ENCODE results near the gene PCDH9. TPM values are rescaled to one million over a fixed set of nuclear protein-coding genes. Genes with fewer than 3 reads are reported as not detected.
A peak's percentile ranks its signal among the peaks of the same experiment; 100 is the strongest.

The PCDH9 gene
- total RNA-seq, 2 donors from 2014 or later = 0.12 to 0.34 TPM

DNA sequence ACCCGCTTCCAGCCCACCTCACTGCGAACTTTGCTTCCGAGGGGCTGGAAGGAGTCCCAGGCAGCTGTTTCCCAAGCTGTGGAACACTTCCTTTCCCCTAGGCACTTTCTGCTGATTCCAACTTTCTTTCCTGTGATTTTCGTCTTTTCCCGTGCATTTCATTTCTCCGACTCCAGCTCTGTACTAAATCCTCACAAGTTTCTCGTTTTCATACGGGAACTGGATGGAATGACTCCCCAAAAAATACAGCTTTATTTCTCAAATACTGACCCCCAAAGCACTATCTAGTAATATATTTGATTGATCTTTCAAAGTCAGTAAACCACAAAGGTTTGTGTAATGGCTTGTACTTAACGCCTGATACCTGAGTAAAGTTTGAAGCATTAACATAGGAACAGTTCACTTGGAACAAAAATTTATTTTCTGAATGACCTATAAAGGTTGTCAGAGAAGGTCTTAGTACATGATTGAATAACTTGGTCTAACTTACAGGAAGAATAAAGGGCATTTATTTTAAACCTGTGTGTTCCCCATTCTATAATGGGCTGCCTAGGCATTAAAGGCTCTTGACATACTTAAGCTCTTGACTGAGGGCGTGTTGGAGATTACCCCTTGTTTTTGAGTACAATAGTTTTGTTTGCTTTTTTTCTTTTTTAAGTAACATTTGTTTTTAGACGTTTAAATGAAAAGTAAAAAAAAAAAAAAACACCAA, 1.3 kb upstream of the PCDH9 start:
- Mint-ChIP-seq H3K27me3 (ENCODE audit: low read depth) (peaks cover 16% of the 10 kb centered on the region), H3K4me3 (no peak overlapping the region), H3K9me3 (no peaks in the 10 kb centered on the region), H3K4me1 (ENCODE audit: low read depth) (no peaks in the 10 kb centered on the region), H3K36me3 (ENCODE audit: insufficient read depth in 2 of 2) (no peaks in the 10 kb centered on the region), H3K27ac (peak overlapping the region; percentile 13)
- DNase-seq = no peak
- ATAC-seq (replicated peaks in 1 of 2) = no peak

DNA sequence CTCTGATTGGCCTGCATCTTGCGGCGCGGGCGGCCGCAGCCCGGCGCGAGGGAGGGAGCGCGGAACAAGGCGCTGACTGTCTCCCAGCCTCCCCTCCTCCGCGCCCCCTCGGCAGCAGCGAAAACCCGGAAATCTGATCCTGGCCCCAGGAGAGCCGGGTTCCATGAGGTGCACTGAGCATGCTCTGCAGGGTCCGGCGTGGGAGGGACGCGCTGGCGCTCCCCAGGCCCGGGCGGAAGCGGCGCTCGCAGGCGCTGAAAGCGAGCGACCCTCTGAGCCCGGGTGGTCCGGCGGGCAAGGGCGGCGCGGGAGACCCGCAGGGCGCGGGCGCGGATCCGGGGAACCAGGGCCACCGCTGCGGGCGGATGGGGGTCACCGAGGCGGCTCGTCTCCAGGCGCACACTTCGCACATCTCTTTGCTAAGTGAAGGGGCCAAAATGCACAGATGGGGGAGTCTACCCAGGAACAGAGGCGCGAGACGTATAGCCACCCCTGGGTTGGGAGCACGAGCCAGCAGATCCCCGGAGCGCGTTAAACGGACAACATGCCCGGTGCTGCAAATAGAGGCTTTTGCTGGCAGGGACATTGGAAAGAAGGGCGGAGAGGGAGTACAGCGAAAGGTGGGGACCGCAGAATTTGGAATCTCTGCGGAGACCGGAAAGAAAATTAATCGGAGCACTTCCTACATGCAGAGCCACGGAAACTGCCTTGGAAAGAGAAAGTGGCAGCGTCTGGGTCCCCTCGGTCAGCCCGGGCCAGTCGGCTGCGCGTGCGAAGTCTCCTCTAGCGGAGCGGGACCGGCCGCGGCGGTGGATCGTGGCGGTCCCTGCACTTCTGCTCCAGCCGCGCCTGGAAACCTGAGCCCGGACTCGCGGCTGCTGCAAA, 510 bp upstream of the PCDH9 start:
- Mint-ChIP-seq H3K36me3 (ENCODE audit: insufficient read depth in 2 of 2) (no peaks in the 10 kb centered on the region), H3K9me3 (no peaks in the 10 kb centered on the region), H3K4me1 (ENCODE audit: low read depth) (no peaks in the 10 kb centered on the region), H3K27me3 (ENCODE audit: low read depth) (peaks cover 16% of the 10 kb centered on the region), H3K27ac (no peak overlapping the region), H3K4me3 (no peak overlapping the region)
- peak; percentile 97 for ATAC-seq (replicated peaks in 1 of 2)
- peak; percentile 87 to 90 for DNase-seq

DNA sequence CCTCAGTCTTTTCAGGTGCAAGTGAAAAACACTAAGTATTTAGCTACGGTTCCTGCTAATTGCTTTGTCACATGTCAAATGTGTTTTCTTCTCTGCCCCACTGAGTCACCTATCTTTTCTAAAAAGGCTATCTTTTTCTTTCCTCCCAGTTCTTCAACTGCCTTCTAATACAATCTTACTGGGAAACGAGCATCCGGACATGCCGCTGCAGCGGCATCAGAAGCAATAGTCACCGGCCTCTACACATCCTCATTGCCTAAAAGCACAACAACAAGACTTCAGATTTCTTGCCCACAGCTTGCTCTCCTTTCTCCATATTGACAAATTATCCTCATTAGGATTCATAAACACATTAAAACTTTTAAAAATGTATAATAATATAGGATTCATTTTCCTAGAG, 1.2 kb downstream of the PCDH9 start:
- Mint-ChIP-seq H3K27ac (no peak overlapping the region), H3K36me3 (ENCODE audit: insufficient read depth in 2 of 2) (no peaks in the 10 kb centered on the region), H3K9me3 (no peaks in the 10 kb centered on the region), H3K4me1 (ENCODE audit: low read depth) (no peaks in the 10 kb centered on the region), H3K27me3 (ENCODE audit: low read depth) (peaks cover 16% of the 10 kb centered on the region), H3K4me3 (no peak overlapping the region)
- no peak for DNase-seq
- ATAC-seq (replicated peaks in 1 of 2) = no peak

GRCh38 chr13:67228031-67228430, 2.1 kb downstream of the PCDH9 start:
- H3K27me3 Mint-ChIP-seq (ENCODE audit: low read depth) = peaks cover 16% of the 10 kb centered on the region

DNA sequence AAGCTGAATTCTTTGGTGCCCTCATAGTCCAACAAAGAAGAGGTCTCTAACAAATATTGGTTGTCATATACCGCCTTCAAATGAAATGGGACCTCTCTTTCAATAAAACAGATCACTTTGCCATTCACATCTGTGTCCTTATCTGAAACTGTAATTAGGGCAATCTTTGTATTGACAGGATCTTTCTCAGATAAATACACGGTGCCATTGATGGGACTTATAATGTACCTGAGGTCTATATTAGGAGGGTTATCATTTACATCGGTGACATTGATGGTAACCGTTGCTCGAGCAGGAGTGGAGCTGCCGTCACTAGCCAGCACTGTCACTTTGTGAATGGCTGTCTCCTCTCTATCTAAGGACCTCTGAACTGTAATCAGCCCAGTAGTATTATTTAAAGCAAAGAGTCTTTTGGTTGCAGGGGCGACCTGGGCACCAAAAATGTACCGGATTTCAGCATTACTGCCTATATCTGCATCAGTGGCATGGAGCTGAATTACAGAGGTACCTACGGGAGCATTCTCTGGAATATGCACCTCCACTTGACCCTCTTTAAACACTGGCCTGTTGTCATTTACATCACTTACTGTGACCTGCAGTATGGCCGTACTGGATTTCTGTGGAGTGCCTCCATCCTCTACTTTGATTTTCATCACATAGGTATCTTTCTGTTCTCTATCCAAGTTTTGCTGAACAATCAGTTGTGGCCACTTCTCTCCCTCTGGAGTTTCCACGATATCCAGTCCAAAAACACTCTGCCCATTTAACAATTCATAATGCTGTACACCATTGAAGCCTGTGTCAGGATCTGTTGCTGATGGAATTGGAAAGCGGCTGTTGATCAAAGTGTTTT, 2.8 kb downstream of the PCDH9 start:
- H3K27ac Mint-ChIP-seq = no peak overlapping the region
- peaks cover 7% of the 10 kb centered on the region for H3K4me1 Mint-ChIP-seq (ENCODE audit: low read depth)
- no peaks in the 10 kb centered on the region for H3K36me3 Mint-ChIP-seq (ENCODE audit: insufficient read depth in 2 of 2)
- no peak for ATAC-seq (replicated peaks in 1 of 2)
- peaks cover 11% of the 10 kb centered on the region for H3K27me3 Mint-ChIP-seq (ENCODE audit: low read depth)
- H3K9me3 Mint-ChIP-seq = no peaks in the 10 kb centered on the region
- DNase-seq = no peak
- H3K4me3 Mint-ChIP-seq = no peak overlapping the region

More at GRCh38 chr13:67228031-67228430, 2.1 kb downstream of the PCDH9 start:
- no peak for ATAC-seq (replicated peaks in 1 of 2)
- Mint-ChIP-seq H3K27ac (no peak overlapping the region), H3K4me3 (no peak overlapping the region), H3K4me1 (ENCODE audit: low read depth) (peaks cover 3% of the 10 kb centered on the region), H3K36me3 (ENCODE audit: insufficient read depth in 2 of 2) (no peaks in the 10 kb centered on the region), H3K9me3 (no peaks in the 10 kb centered on the region)
- DNase-seq = no peak

DNA sequence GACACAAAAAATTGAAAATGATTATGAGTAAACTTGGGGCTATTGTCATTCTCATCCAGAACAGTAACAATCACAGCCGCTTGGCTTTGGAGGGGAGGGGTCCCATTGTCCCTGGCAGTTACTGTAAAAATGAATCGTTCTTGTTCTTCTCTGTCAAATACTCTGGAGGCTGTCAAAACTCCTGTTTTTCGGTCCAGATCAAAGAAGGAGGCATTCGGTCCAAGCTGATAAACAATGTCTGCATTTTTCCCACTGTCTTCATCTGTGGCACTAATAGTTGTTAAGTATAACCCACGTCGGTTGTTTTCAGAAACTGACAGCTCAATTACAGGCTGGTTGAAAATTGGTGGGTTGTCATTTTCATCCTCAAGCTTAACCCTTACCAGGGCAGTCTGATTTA, 3.4 kb downstream of the PCDH9 start:
- Mint-ChIP-seq H3K9me3 (no peaks in the 10 kb centered on the region), H3K27me3 (ENCODE audit: low read depth) (peaks cover 9% of the 10 kb centered on the region), H3K4me1 (ENCODE audit: low read depth) (peaks cover 7% of the 10 kb centered on the region), H3K4me3 (no peak overlapping the region), H3K27ac (no peak overlapping the region), H3K36me3 (ENCODE audit: insufficient read depth in 2 of 2) (no peaks in the 10 kb centered on the region)
- ATAC-seq (replicated peaks in 1 of 2) (no peak), DNase-seq (no peak)

- Mint-ChIP-seq H3K27me3 (ENCODE audit: low read depth) (no peaks in the 10 kb centered on the region), H3K4me1 (ENCODE audit: low read depth) (peaks cover 7% of the 10 kb centered on the region), H3K27ac (no peak overlapping the region), H3K4me3 (no peak overlapping the region), H3K9me3 (no peaks in the 10 kb centered on the region), H3K36me3 (ENCODE audit: insufficient read depth in 2 of 2) (no peaks in the 10 kb centered on the region)
- no peak for ATAC-seq (replicated peaks in 1 of 2)
- DNase-seq = no peak
These were observed 4.6 kb downstream of the PCDH9 start for GRCh38 chr13:67225252-67226159.

GRCh38 chr13:67224148-67224846, 5.8 kb downstream of the PCDH9 start:
- Mint-ChIP-seq H3K4me1 (ENCODE audit: low read depth) (peaks cover 7% of the 10 kb centered on the region), H3K4me3 (peak overlapping the region in 1 of 2 donors; percentile 2), H3K27me3 (ENCODE audit: low read depth) (no peaks in the 10 kb centered on the region), H3K9me3 (no peaks in the 10 kb centered on the region), H3K27ac (no peak overlapping the region), H3K36me3 (ENCODE audit: insufficient read depth in 2 of 2) (no peaks in the 10 kb centered on the region)
- ATAC-seq (replicated peaks in 1 of 2) (peak; percentile 62 to 68), DNase-seq (peak; percentile 48 to 51)

- DNase-seq = no peak
- Mint-ChIP-seq H3K4me1 (ENCODE audit: low read depth) (peaks cover 7% of the 10 kb centered on the region), H3K4me3 (no peak overlapping the region), H3K36me3 (ENCODE audit: insufficient read depth in 2 of 2) (no peaks in the 10 kb centered on the region), H3K27ac (no peak overlapping the region), H3K9me3 (no peaks in the 10 kb centered on the region), H3K27me3 (ENCODE audit: low read depth) (no peaks in the 10 kb centered on the region)
- ATAC-seq (replicated peaks in 1 of 2) = no peak
These were observed 6.4 kb downstream of the PCDH9 start for GRCh38 chr13:67223742-67224141.

DNA sequence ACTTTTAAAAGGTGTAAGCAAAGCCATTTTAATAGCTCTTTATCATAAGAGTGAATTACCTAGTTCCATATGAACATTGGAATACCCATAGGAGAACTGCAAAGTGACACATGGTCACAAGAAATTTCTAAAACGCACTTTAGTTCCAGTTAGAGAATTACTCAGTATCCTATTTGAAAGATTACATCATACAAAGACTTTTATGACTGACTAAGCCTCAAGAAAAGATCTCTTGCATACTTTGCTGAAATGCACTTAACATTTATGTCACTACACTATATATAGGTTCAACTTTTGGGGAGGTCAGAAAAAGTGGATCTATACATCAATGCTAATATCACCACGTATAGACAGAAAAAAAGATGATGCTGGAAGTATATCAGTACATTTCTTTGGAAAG, 7.1 kb downstream of the PCDH9 start:
- no peaks in the 10 kb centered on the region for H3K9me3 Mint-ChIP-seq
- no peaks in the 10 kb centered on the region for H3K27me3 Mint-ChIP-seq (ENCODE audit: low read depth)
- peak overlapping the region; percentile 30 for H3K27ac Mint-ChIP-seq
- ATAC-seq (replicated peaks in 1 of 2) (peak in 1 of 2 donors; percentile 36), DNase-seq (no peak)
- peaks cover 7% of the 10 kb centered on the region for H3K4me1 Mint-ChIP-seq (ENCODE audit: low read depth)
- no peaks in the 10 kb centered on the region for H3K36me3 Mint-ChIP-seq (ENCODE audit: insufficient read depth in 2 of 2)
- peak overlapping the region in 1 of 2 donors; percentile 19 for H3K4me3 Mint-ChIP-seq

DNA sequence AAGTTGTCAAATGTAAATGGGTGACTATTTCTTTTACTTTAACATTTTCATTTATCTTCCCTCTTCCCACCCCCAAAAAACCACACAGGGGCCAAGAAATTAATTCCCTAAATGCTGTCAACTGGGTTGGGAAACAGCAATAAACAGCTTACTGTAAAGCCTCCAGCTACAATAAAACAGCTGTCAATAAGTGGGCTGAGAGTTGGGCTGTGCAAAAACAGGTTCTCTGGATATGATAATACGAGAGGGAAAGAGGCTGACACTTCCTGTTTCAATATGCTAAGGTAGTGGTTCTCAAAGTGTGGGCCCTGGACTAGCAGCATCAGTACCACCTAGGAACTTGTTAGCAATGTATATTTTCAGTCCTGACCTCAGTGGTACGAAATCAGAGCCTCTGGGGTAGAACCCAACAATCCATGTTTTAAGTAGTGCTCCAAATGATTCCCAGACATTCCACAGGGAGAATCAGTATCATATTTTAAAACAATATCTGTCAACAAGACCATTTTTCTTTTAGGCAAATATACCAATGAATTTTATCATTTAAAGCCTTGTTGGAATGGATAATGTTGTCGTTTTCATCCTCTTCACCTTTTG, 8.4 kb downstream of the PCDH9 start:
- H3K27ac Mint-ChIP-seq = no peak overlapping the region
- H3K36me3 Mint-ChIP-seq (ENCODE audit: insufficient read depth in 2 of 2) = no peaks in the 10 kb centered on the region
- peaks cover 7% of the 10 kb centered on the region for H3K4me1 Mint-ChIP-seq (ENCODE audit: low read depth)
- peak; percentile 42 to 49 for ATAC-seq (replicated peaks in 1 of 2)
- H3K9me3 Mint-ChIP-seq = no peaks in the 10 kb centered on the region
- H3K27me3 Mint-ChIP-seq (ENCODE audit: low read depth) = no peaks in the 10 kb centered on the region
- DNase-seq = no peak
- no peak overlapping the region for H3K4me3 Mint-ChIP-seq
